ENCODE measurements around the gene DUOX2. TPM values are rescaled to one million over a fixed set of nuclear protein-coding genes. Genes with fewer than 3 reads are reported as not detected.

Gene DUOX2
- total and polyA plus RNA-seq, 3 donors from 2014 or later = 1.2 to 4.8 (median 2.6) TPM

DNA sequence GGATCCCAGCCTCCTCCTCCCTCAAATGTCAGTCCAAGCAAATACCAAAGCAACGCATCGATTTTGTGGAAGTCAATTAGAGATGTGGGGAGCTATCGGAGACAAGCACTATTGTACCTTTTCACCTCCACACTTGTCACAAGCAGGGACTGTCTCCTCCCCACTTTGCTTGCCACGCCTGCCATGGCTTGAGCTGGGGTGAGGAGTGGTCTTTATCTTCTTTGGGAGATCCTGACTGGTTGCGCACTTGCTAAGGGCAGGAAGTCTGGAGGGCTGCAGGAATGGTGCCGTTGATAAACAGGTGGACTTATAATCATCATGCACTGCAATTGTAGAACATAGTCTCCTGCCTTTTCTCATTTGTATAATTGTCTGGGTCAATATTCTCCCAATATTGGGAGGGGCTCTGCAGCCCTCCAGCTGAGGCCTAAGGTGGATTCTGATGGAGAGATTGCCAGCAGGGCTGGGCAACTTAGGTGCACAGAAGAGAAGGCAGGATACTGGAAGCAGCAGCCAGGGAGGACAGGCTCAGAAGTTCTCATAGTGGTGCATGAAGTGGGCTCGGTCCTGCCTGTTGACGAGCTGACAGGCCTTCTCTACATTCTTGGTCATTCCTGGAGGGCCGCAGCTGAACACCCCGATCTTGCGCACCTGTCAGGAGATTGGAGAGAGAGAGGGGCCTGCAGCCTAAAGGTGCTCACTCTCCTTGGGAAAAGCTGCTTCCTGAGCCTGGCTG is 20.2 kb downstream of the DUOX2 start:
- H3K27ac ChIP-seq = no peak overlapping the region
- DNase-seq = no peak
- TF ChIP-seq, protein P1, sequence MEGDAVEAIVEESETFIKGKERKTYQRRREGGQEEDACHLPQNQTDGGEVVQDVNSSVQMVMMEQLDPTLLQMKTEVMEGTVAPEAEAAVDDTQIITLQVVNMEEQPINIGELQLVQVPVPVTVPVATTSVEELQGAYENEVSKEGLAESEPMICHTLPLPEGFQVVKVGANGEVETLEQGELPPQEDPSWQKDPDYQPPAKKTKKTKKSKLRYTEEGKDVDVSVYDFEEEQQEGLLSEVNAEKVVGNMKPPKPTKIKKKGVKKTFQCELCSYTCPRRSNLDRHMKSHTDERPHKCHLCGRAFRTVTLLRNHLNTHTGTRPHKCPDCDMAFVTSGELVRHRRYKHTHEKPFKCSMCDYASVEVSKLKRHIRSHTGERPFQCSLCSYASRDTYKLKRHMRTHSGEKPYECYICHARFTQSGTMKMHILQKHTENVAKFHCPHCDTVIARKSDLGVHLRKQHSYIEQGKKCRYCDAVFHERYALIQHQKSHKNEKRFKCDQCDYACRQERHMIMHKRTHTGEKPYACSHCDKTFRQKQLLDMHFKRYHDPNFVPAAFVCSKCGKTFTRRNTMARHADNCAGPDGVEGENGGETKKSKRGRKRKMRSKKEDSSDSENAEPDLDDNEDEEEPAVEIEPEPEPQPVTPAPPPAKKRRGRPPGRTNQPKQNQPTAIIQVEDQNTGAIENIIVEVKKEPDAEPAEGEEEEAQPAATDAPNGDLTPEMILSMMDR (IDR thresholded peaks at IDR 0.05) = no peak
- TF ChIP-seq POLR2A (IDR thresholded peaks at IDR 0.05) = no peak
- H3K9me3 ChIP-seq = no peaks in the 10 kb centered on the region
- no peaks in the 10 kb centered on the region for H3K36me3 ChIP-seq (ENCODE audit: low read depth, missing control alignments)
- intact Hi-C loops (cut with DNase I; ENCODE audit: low total_unique reads) = no loop called here
- no peak overlapping the region for H3K4me3 ChIP-seq
- no peaks in the 10 kb centered on the region for H3K4me1 ChIP-seq
- H3K27me3 ChIP-seq = no peaks in the 10 kb centered on the region
- 91 to 93% methylated on average over 11 of the region's 11 CpGs for WGBS, 2 donors

DNA sequence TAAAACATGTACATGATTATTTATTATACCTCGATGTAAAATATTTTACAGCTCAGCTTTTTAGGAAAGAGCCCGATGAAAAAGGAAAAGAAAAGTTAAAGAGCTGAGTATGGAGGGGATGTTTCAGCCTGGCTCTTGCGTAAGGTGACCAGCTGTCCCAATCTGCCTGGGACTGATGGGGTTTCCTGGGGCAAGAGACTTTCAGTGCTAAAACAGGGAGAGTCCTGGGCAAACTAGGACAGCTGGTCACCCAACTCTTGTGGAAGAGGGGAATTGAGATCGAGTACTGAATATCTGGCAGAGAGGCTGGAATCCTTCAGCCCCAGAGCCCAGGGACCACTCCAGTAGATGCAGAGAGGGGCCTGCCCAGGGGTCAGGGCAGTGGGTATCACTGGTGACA is 21.0 kb downstream of the DUOX2 start:
- Histone ChIP-seq H3K4me1 (peaks cover 3% of the 10 kb centered on the region), H3K27ac (no peak overlapping the region), H3K4me3 (no peak overlapping the region), H3K36me3 (ENCODE audit: low read depth, missing control alignments) (no peaks in the 10 kb centered on the region), H3K27me3 (no peaks in the 10 kb centered on the region), H3K9me3 (no peaks in the 10 kb centered on the region)
- TF ChIP-seq POLR2A (IDR thresholded peaks at IDR 0.05) = no peak
- TF ChIP-seq, protein P1 (IDR thresholded peaks at IDR 0.05) = no peak
- DNase-seq = no peak
- 90 to 96% methylated on average over 4 of the region's 4 CpGs for WGBS, 2 donors
- intact Hi-C loops (cut with DNase I; ENCODE audit: low total_unique reads) = no loop called here

- no peaks in the 10 kb centered on the region for H3K36me3 ChIP-seq (ENCODE audit: low read depth, missing control alignments)
- no peak overlapping the region for H3K4me3 ChIP-seq
- H3K27ac ChIP-seq = no peak overlapping the region
- DNase-seq = no peak
- intact Hi-C loops (cut with DNase I; ENCODE audit: low total_unique reads) = no loop called here
- H3K4me1 ChIP-seq = peaks cover 3% of the 10 kb centered on the region
- H3K9me3 ChIP-seq = no peaks in the 10 kb centered on the region
- TF ChIP-seq, protein P1 (IDR thresholded peaks at IDR 0.05) = no peak
- no peak for TF ChIP-seq POLR2A (IDR thresholded peaks at IDR 0.05)
- 76 to 87% methylated on average over 2 of the region's 2 CpGs for WGBS, 2 donors
- H3K27me3 ChIP-seq = no peaks in the 10 kb centered on the region
Observed at GRCh38 chr15:45091576-45091975, 22.4 kb downstream of the DUOX2 start.

DNA sequence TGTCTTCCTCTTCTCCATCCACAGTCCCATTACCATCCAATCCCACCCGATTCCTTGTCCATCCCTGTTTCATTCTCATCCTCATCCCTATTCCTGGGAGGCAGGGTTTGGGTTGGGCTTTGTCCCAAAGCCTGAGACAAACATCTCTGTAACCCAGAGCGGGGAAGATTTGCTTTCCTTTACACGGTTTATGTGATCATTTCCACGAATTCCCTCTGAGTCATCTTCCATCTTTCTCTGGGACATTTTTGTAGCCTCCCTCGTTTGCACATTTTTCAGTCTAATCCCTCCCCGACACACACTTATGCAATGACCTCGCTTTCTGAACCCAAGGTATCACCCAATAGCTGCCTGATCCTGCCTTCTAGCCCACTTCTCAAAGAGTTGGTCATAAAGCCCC is 22.8 kb downstream of the DUOX2 start:
- TF ChIP-seq, protein P1 (IDR thresholded peaks at IDR 0.05) = no peak
- no peak for TF ChIP-seq POLR2A (IDR thresholded peaks at IDR 0.05)
- Histone ChIP-seq H3K4me1 (peaks cover 3% of the 10 kb centered on the region), H3K27ac (no peak overlapping the region), H3K27me3 (no peaks in the 10 kb centered on the region), H3K9me3 (no peaks in the 10 kb centered on the region), H3K4me3 (no peak overlapping the region), H3K36me3 (ENCODE audit: low read depth, missing control alignments) (no peaks in the 10 kb centered on the region)
- DNase-seq = no peak
- WGBS, 2 donors = 69 to 73% methylated on average over 7 of the region's 7 CpGs
- intact Hi-C loops (cut with DNase I; ENCODE audit: low total_unique reads) = no loop called here

All from testis (tissue), 3 donors.